Caco-2 (cell line): ENCODE data around the gene ERVFRD-1. TPM values are rescaled to one million over a fixed set of nuclear protein-coding genes. Genes with fewer than 3 reads are reported as not detected.

ENCODE experiments used
- BruUV-seq: library from RNA; stranded (reverse); fragments of 400-500 nt; replicated peaks from 2 replicates; lab custom pipeline; 2021; lab: Mats Ljungman, UMichigan
- CTCF ChIA-PET: fragments of 300-600 bp; sonication (Branson Sonifier 250); formaldehyde crosslinking; loops from one replicate; lab custom pipeline; 2022; ENCODE audit warnings: antibody characterized with exemption; lab: Charles Lee
- POLR2A ChIA-PET: fragments of 300-600 bp; sonication (Branson Sonifier 250); formaldehyde crosslinking; loops from one replicate; lab custom pipeline; 2022; ENCODE audit warnings: antibody characterized with exemption; lab: Charles Lee
- DNase-seq, 2 experiments: peaks; one replicate each; pipeline versions ENCODE4 v3.0.0 to v3.0.0-alpha.2; 2020 to 2022
- H3K27me3 ChIP-seq: replicated peaks from 2 replicates; pipeline ENCODE4 v1.6.0; 2011; ENCODE audit warnings: low read length; ENCODE audit not compliant: control insufficient read depth, insufficient read depth
- H3K36me3 ChIP-seq: 2 replicates; pipeline ENCODE4 v1.5.1; 2011; ENCODE audit warnings: low read length; ENCODE audit not compliant: control insufficient read depth, insufficient read depth
- H3K4me1 ChIP-seq: fragments of 250-450 bp; sonication (Bioruptor Pico); 2 replicates; pipeline ENCODE4 v1.5.1; 2020; ENCODE audit warnings: mild to moderate bottlenecking
- H3K4me3 ChIP-seq: 2 replicates; pipeline ENCODE4 v1.5.1; 2011; ENCODE audit warnings: low read depth, mild to moderate bottlenecking, control low read depth, low read length
- H3K9me3 ChIP-seq: fragments of 250-450 bp; sonication (Bioruptor Pico); 2 replicates; pipeline ENCODE4 v1.5.1; 2020; ENCODE audit warnings: mild to moderate bottlenecking, moderate library complexity
- H3K27ac Mint-ChIP-seq: one replicate; pipeline ENCODE4 v1.8.0; 2022; ENCODE audit warnings: mixed read lengths; ENCODE audit not compliant: unreplicated experiment
- H3K27me3 Mint-ChIP-seq: one replicate; pipeline ENCODE4 v1.8.0; 2022; ENCODE audit warnings: mixed read lengths; ENCODE audit not compliant: insufficient read depth, unreplicated experiment
- H3K36me3 Mint-ChIP-seq: one replicate; pipeline ENCODE4 v1.8.0; 2022; ENCODE audit warnings: mild to moderate bottlenecking, mixed read lengths; ENCODE audit not compliant: insufficient read depth, unreplicated experiment
- H3K4me1 Mint-ChIP-seq: one replicate; pipeline ENCODE4 v1.8.0; 2022; ENCODE audit warnings: low read depth, mixed read lengths; ENCODE audit not compliant: unreplicated experiment
- H3K4me3 Mint-ChIP-seq: one replicate; pipeline ENCODE4 v1.8.0; 2022; ENCODE audit warnings: mild to moderate bottlenecking, moderate library complexity, mixed read lengths; ENCODE audit not compliant: unreplicated experiment
- H3K9me3 Mint-ChIP-seq: one replicate; pipeline ENCODE4 v1.8.0; 2022; ENCODE audit warnings: mixed read lengths; ENCODE audit not compliant: unreplicated experiment
- CTCF ChIP-seq, 2 experiments: fragments of 200-600 bp in 1 of 2; IDR thresholded peaks; 1 replicate in 1 of 2; 2 replicates in 1 of 2; pipeline versions ENCODE4 v1.5.1 to v1.8.0; 2011 to 2022; ENCODE audit warnings: antibody characterized with exemption in 1 of 2, control low read depth in 1 of 2, inconsistent platforms in 1 of 2, low read depth in 1 of 2, low read length in 1 of 2, mild to moderate bottlenecking in 1 of 2, moderate library complexity in 1 of 2; ENCODE audit not compliant: insufficient read depth in 1 of 2, severe bottlenecking in 1 of 2, unreplicated experiment in 1 of 2
- intact Hi-C: fragments of 100-400 bp; cut with micrococcal nuclease; formaldehyde crosslinking; loops from one replicate; pipeline ENCODE4 v1.10.0; 2022; ENCODE audit not compliant: unreplicated experiment
- total RNA-seq: library from RNA; stranded (reverse); gene quantifications from 2 replicates; pipeline ENCODE4 v1.2.3, GENCODE V29; 2022

Gene ERVFRD-1
- total RNA-seq, 1 experiment from 2014 or later = 0.29 TPM

- Histone ChIP-seq H3K27me3 (no peaks in the 10 kb centered on the region), H3K36me3 (no peaks in the 10 kb centered on the region), H3K4me1 (peaks cover 31% of the 10 kb centered on the region), H3K4me3 (no peak overlapping the region), H3K9me3 (no peaks in the 10 kb centered on the region; the same call in 1 of the 2 replicates)
- POLR2A ChIA-PET = no interaction called here
- Mint-ChIP-seq H3K36me3 (peaks cover 36% of the 10 kb centered on the region), H3K4me3 (peak overlapping the region; percentile 59), H3K27me3 (no peaks in the 10 kb centered on the region), H3K27ac (peak overlapping the region; percentile 88), H3K9me3 (peaks cover 15% of the 10 kb centered on the region), H3K4me1 (peaks cover 31% of the 10 kb centered on the region)
- TF ChIP-seq CTCF (IDR thresholded peaks at IDR 0.05; ENCODE audit: insufficient read depth in 1 of 2, low read depth in 1 of 2, low read length in 1 of 2, severe bottlenecking in 1 of 2, unreplicated experiment in 1 of 2) = no peak
- intact Hi-C loops = loop anchor here (5.0 kb wide), 1 partner anchor 175 kb away; no protein-coding TSS in a partner anchor
- BruUV-seq = no TSS peak
- CTCF ChIA-PET = interaction anchor here (1.0 kb wide), 1 partner anchor 143 kb away, joined by 3 read pairs; no protein-coding TSS in a partner anchor
- no peak for DNase-seq
Measured at GRCh38 chr6:11097476-11097875, 14.0 kb downstream of the ERVFRD-1 start.

- peaks cover 31% of the 10 kb centered on the region for H3K4me1 ChIP-seq
- intact Hi-C loops = loop anchor here (5.0 kb wide), 1 partner anchor 176 kb away; no protein-coding TSS in a partner anchor
- H3K36me3 ChIP-seq = no peaks in the 10 kb centered on the region
- peak; percentile 63 to 68 for DNase-seq
- Mint-ChIP-seq H3K27me3 (no peaks in the 10 kb centered on the region), H3K27ac (peak overlapping the region; percentile 15), H3K4me1 (peaks cover 28% of the 10 kb centered on the region), H3K4me3 (peak overlapping the region; percentile 91), H3K9me3 (peaks cover 11% of the 10 kb centered on the region), H3K36me3 (peaks cover 29% of the 10 kb centered on the region)
- ChIA-PET CTCF (interaction anchor here (0.7 kb wide), 1 partner anchor 27 kb away, joined by 3 read pairs; no protein-coding TSS in a partner anchor), POLR2A (interaction anchor here (1.4 kb wide), 1 partner anchor 16 kb away, joined by 3 read pairs; the partner anchor contains the start of gene ERVFRD-1)
- BruUV-seq = no TSS peak
- TF ChIP-seq CTCF (IDR thresholded peaks at IDR 0.05; ENCODE audit: insufficient read depth in 1 of 2, low read depth in 1 of 2, low read length in 1 of 2, severe bottlenecking in 1 of 2, unreplicated experiment in 1 of 2) = no peak
- H3K9me3 ChIP-seq = no peaks in the 10 kb centered on the region; the same call in 1 of the 2 replicates
- H3K4me3 ChIP-seq = no peak overlapping the region
- H3K27me3 ChIP-seq = no peaks in the 10 kb centered on the region
Measured at GRCh38 chr6:11096109-11096508, 15.4 kb downstream of the ERVFRD-1 start.

- Mint-ChIP-seq H3K4me3 (peak overlapping the region; percentile 91), H3K9me3 (no peaks in the 10 kb centered on the region), H3K27me3 (no peaks in the 10 kb centered on the region), H3K4me1 (peaks cover 26% of the 10 kb centered on the region), H3K27ac (peak overlapping the region; percentile 97), H3K36me3 (peaks cover 17% of the 10 kb centered on the region)
- H3K9me3 ChIP-seq = no peaks in the 10 kb centered on the region
- no peaks in the 10 kb centered on the region for H3K27me3 ChIP-seq
- H3K4me1 ChIP-seq = peaks cover 31% of the 10 kb centered on the region
- no TSS peak for BruUV-seq
- CTCF ChIA-PET = interaction anchor here (1.0 kb wide), 1 partner anchor 481 kb away, joined by 3 read pairs; no protein-coding TSS in a partner anchor
- H3K4me3 ChIP-seq = peak overlapping the region; percentile 100
- no peaks in the 10 kb centered on the region for H3K36me3 ChIP-seq
- POLR2A ChIA-PET = no interaction called here
- DNase-seq = no peak
- TF ChIP-seq CTCF (IDR thresholded peaks at IDR 0.05; ENCODE audit: insufficient read depth in 1 of 2, low read depth in 1 of 2, low read length in 1 of 2, severe bottlenecking in 1 of 2, unreplicated experiment in 1 of 2) = no peak
- intact Hi-C loops = loop anchor here (2.0 to 5.0 kb wide), 2 partner anchors 48 to 177 kb away; no protein-coding TSS in a partner anchor
Measured at GRCh38 chr6:11094941-11095340, 16.6 kb downstream of the ERVFRD-1 start.
